NB4 (cell line): ENCODE data around the gene CHST11.

Source experiments
- DNase-seq: peaks from one replicate; pipeline ENCODE4 v3.0.0; 2010; ENCODE audit warnings: low read depth
- H3K4me3 ChIP-seq: one replicate; pipeline ENCODE4 v1.5.1; 2011; ENCODE audit warnings: mild to moderate bottlenecking, low read depth, low read length, moderate library complexity
- MYC ChIP-seq: IDR thresholded peaks from 2 replicates; pipeline ENCODE4 v1.6.1; 2011; ENCODE audit warnings: low read depth, low read length
- POLR2A ChIP-seq: IDR thresholded peaks from 2 replicates; pipeline ENCODE4 v1.6.1; 2011; ENCODE audit warnings: mild to moderate bottlenecking; ENCODE audit not compliant: insufficient read length; ENCODE audit errors: extremely low read depth
- TF ChIP-seq, protein P1 (sequence below): IDR thresholded peaks from one replicate; pipeline ENCODE4 v1.5.1; 2012; ENCODE audit warnings: low read depth, low read length
- TF ChIP-seq, protein P2 (sequence below): IDR thresholded peaks from 2 replicates; pipeline ENCODE4 v1.6.1; 2011; ENCODE audit warnings: low read depth, low read length

The CHST11 gene

DNA sequence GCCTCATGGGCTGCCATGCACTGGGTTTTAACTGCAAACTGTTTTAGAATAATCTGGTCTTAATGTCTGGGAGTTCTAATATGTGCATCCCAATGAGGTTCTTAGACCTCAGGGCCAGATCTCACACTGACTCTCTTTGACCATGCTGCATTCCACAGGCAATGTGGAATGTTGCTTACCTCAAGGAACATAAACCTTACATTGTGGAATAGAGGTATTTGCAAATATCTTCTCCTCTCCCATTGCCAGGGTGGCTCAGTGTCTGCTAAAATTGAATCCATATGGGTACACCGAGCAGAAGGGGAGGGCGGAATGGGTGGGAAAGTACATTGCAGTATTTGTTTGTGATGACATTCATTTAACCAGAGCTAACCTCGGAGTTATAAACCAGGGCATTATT, 78.6 kb downstream of the CHST11 start:
- TF ChIP-seq MYC: no peak
- TF ChIP-seq, protein P1, sequence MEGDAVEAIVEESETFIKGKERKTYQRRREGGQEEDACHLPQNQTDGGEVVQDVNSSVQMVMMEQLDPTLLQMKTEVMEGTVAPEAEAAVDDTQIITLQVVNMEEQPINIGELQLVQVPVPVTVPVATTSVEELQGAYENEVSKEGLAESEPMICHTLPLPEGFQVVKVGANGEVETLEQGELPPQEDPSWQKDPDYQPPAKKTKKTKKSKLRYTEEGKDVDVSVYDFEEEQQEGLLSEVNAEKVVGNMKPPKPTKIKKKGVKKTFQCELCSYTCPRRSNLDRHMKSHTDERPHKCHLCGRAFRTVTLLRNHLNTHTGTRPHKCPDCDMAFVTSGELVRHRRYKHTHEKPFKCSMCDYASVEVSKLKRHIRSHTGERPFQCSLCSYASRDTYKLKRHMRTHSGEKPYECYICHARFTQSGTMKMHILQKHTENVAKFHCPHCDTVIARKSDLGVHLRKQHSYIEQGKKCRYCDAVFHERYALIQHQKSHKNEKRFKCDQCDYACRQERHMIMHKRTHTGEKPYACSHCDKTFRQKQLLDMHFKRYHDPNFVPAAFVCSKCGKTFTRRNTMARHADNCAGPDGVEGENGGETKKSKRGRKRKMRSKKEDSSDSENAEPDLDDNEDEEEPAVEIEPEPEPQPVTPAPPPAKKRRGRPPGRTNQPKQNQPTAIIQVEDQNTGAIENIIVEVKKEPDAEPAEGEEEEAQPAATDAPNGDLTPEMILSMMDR: no peak
- TF ChIP-seq, protein P2, sequence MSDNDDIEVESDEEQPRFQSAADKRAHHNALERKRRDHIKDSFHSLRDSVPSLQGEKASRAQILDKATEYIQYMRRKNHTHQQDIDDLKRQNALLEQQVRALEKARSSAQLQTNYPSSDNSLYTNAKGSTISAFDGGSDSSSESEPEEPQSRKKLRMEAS: no peak
- no peak for TF ChIP-seq POLR2A
- no peak for DNase-seq
- no peak overlapping the region for H3K4me3 ChIP-seq

DNA sequence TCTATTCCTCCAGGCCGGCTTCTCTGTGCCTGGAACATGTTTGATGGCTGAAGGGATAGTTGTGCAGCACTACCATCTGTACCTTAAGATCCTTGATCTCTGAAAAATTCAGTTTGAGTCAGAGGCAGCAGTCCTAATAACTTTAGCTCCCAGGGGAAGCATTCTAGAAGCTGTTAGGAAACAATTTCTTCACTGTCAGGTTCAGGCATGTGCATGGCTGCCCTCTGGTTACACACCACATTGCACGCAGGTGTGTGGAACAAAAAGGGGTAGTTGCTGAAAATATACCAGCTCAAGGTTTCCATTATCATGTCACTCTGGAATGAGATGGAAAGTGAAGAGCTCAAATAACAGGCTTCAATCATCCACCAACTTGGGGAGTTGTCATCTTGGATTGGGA, 80.1 kb downstream of the CHST11 start:
- no peak for TF ChIP-seq MYC
- TF ChIP-seq POLR2A: no peak
- TF ChIP-seq, protein P2: no peak
- TF ChIP-seq, protein P1: no peak
- DNase-seq: peak; percentile 46
- H3K4me3 ChIP-seq: no peak overlapping the region

DNA sequence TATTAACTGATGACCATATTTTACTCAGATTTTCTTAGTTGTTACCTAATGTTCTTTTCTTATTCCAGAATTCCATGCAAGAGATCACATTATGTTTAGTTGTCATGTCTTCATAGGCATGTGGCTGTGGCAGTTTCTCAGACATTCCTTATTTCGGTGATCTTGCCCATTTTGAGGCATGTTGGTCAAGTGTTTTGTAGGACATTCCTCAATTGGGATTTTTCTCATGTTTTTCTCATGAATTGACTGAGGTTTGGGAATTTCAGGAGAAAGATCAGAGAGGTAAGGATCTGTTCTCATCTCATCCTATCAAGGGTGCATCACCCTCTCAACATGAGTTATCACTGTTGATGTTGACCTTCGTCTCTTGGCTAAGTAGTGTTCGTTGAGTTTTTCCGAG, 81.3 kb downstream of the CHST11 start:
- H3K4me3 ChIP-seq: no peak overlapping the region
- no peak for DNase-seq
- TF ChIP-seq, protein P2: no peak
- no peak for TF ChIP-seq POLR2A
- no peak for TF ChIP-seq MYC
- TF ChIP-seq, protein P1: no peak

DNA sequence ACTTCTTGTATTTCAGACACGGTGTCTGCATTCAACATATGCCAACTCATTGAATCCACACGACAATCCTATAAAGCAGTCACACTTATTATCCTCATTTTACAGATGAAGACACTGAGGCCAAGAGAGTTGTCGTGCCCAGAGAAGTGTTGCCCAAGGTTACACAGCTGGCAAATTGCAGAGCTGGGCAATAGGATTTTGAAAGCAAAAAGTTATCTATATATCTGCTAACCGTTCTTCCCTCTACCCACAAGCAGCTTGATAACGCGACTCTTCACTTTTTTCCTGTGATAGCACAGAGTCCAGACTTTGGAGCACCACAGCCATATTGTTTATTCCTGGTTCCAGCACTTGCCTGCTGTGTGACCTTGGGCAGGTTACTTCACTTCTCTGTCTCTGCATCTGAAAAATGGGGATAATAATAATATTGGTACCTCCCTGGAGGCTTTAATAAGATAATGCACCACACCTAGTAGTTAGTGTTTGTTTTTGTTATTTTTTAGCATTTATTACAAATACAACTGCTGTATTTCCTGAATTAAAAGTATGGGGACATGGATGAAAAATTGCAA, 82.2 kb downstream of the CHST11 start:
- TF ChIP-seq, protein P1: no peak
- TF ChIP-seq, protein P2: no peak
- no peak for TF ChIP-seq MYC
- no peak for TF ChIP-seq POLR2A
- H3K4me3 ChIP-seq: no peak overlapping the region
- DNase-seq: no peak

GRCh38 chr12:104544836-104545235, 88.1 kb downstream of the CHST11 start:
- TF ChIP-seq MYC: no peak
- TF ChIP-seq, protein P2: no peak
- TF ChIP-seq, protein P1: no peak
- TF ChIP-seq POLR2A: no peak
- no peak for DNase-seq
- H3K4me3 ChIP-seq: no peak overlapping the region

GRCh38 chr12:104546575-104546974, 89.8 kb downstream of the CHST11 start:
- TF ChIP-seq, protein P1: no peak
- TF ChIP-seq, protein P2: peak; percentile 64; the same call in 1 of the 2 replicates
- TF ChIP-seq MYC: peak; percentile 37; the same call in 1 of the 2 replicates
- no peak for TF ChIP-seq POLR2A
- peak; percentile 84 for DNase-seq
- H3K4me3 ChIP-seq: no peak overlapping the region
